Epithelial cell of proximal tubule (primary cell): ENCODE data around the gene CES1. TPM values are rescaled to one million over a fixed set of nuclear protein-coding genes. Genes with fewer than 3 reads are reported as not detected.
"Not testable (repeated sequence)": the region's sequence is repeated elsewhere in the genome, so short reads cannot be mapped to it uniquely, and the experiment has no call there.

Source experiments
- DNase-seq: peaks from one replicate; pipeline ENCODE4 v3.0.0-alpha.2; 2011; ENCODE audit warnings: low read depth
- H3K4me3 ChIP-seq: 2 replicates; pipeline ENCODE4 v1.5.1; 2011; ENCODE audit warnings: low read depth, mild to moderate bottlenecking, low read length
- total RNA-seq: library from RNA; depleted of rRNA; stranded (reverse); fragments of >200 nt; gene quantifications from 2 replicates; pipeline ENCODE4 v1.2.3, GENCODE V29; 2015
- TF ChIP-seq, protein P1 (sequence below): conservative IDR thresholded peaks from 2 replicates; pipeline ENCODE4 v1.5.1; 2012; ENCODE audit warnings: low read depth, mild to moderate bottlenecking, low read length

The CES1 gene
- total RNA-seq, 1 donor from 2014 or later: not detected

- H3K4me3 ChIP-seq: no peak overlapping the region
- TF ChIP-seq, protein P1, sequence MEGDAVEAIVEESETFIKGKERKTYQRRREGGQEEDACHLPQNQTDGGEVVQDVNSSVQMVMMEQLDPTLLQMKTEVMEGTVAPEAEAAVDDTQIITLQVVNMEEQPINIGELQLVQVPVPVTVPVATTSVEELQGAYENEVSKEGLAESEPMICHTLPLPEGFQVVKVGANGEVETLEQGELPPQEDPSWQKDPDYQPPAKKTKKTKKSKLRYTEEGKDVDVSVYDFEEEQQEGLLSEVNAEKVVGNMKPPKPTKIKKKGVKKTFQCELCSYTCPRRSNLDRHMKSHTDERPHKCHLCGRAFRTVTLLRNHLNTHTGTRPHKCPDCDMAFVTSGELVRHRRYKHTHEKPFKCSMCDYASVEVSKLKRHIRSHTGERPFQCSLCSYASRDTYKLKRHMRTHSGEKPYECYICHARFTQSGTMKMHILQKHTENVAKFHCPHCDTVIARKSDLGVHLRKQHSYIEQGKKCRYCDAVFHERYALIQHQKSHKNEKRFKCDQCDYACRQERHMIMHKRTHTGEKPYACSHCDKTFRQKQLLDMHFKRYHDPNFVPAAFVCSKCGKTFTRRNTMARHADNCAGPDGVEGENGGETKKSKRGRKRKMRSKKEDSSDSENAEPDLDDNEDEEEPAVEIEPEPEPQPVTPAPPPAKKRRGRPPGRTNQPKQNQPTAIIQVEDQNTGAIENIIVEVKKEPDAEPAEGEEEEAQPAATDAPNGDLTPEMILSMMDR: no peak
- no peak for DNase-seq
Observed at GRCh38 chr16:55822280-55822810, 10.6 kb downstream of the CES1 start.

GRCh38 chr16:55821210-55821609 is 11.7 kb downstream of the CES1 start:
- DNase-seq: no peak
- H3K4me3 ChIP-seq: no peak overlapping the region
- TF ChIP-seq, protein P1: no peak

DNA sequence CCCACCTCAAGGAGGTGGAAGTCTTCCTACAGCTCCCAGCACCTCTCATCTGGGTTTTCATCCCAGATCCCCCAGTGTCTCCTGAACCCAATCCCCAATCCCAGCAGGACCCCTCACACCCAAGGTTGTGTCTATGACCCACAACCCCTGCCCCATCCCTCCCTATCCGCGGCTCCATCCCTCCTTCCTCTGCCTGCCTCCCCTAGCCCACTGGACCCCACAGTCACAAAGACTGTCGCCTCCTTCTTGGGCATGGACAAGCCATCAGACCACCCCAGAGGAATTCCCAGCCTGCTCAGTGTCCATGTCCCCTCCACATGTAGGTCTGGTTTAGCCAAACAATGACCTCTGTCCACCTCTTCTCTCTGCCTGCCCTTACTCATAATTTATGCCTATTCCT is 12.3 kb downstream of the CES1 start:
- no peak for DNase-seq
- H3K4me3 ChIP-seq: no peak overlapping the region
- TF ChIP-seq, protein P1: no peak

GRCh38 chr16:55817236-55817912 is 15.5 kb downstream of the CES1 start:
- TF ChIP-seq, protein P1: no peak
- no peak for DNase-seq
- no peak overlapping the region for H3K4me3 ChIP-seq

DNA sequence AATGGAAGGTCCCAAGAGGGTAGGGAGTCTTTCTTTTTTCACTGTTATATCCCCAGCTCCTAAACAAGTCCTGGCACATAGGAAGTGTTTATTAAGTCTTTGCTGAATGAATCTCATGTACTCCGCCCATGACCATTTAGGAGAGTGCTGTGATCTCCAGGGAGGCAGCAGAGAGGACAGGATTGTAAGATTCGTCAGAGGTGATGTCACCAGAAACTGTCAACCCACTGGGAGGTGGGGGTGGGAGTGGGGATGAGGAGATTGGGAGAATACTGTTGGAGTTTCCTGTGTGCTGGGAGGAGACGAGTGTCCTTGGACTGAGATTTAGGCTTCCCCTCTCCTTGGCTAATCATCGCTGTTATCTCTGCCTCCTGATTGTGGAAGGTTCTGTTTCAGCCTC is 16.7 kb downstream of the CES1 start:
- not testable (repeated sequence) for DNase-seq, H3K4me3 ChIP-seq

- no peak overlapping the region for H3K4me3 ChIP-seq
- no peak for DNase-seq
- TF ChIP-seq, protein P1: no peak
Observed at GRCh38 chr16:55815320-55815719, 17.6 kb downstream of the CES1 start.

DNA sequence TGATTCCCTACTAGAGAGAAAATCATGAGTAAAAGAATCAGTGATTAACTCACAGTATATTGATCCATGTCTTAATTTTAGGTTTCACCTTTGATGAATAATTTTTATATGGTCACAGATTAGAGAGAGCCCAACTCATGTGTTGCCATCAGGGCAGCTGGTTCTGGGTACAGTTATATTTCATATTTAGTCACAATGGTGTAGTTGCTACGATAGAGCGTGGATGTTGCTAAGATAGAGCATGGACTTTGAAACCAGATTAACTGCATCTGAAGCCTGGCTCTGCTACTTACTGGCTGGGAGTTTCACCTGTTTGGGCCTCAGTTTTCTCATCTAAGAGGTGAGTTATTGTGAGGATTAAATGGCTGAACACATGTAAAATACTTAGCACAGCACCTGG is 18.7 kb downstream of the CES1 start:
- DNase-seq, H3K4me3 ChIP-seq: not testable (repeated sequence)

DNA sequence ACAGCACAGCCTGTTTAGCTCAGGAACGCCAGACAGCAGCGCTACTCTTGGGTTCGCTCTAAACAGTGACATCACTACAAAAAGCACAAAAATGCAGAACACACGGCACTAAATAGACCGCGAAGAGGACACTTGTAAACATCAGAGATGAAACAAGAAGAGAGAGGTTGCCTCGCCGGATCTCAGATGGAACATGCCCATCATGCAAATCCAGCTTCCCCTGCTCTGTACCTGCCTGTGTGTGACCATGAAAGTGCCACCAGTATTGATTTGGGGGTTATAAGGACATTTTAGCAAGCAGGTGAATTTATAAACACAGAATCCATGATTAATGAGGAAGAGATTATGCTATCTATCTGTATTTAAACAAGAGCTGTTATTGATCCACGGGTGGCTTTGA is 19.2 kb downstream of the CES1 start:
- not testable (repeated sequence) for H3K4me3 ChIP-seq, DNase-seq
